ENCODE measurements around the gene SPECC1L. TPM values are rescaled to one million over a fixed set of nuclear protein-coding genes. Genes with fewer than 3 reads are reported as not detected.

SPECC1L gene
- total and polyA plus RNA-seq, 10 of the 15 experiments (the other 5 are each of a cell fraction or from before 2014, with no cell fraction given) = 1.9 to 40.6 (median 19.1) TPM

DNA sequence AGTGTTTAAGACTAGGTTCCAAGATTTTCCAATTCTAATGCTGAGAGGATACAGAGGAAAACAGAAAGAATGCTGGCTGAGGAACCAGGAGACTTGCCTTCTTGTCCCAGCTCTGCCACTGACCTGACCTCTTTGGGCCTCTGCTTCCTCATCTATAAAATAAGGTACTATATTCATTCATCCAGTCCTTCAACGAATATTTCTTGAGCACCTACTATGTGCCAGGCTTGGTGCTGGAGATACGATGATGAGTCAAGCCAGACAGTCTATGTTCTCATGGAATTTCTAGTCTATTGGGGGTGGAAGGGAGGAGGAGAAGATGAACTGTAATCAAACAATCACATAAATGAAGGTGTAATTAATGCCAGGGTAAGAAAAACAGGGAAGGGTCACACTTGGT lies 196.7 kb downstream of the SPECC1L start (continued):
- TF ChIP-seq ESRRA (IDR thresholded peaks at IDR 0.05; ENCODE audit: low read length) = no peak
- TF ChIP-seq, protein P1, sequence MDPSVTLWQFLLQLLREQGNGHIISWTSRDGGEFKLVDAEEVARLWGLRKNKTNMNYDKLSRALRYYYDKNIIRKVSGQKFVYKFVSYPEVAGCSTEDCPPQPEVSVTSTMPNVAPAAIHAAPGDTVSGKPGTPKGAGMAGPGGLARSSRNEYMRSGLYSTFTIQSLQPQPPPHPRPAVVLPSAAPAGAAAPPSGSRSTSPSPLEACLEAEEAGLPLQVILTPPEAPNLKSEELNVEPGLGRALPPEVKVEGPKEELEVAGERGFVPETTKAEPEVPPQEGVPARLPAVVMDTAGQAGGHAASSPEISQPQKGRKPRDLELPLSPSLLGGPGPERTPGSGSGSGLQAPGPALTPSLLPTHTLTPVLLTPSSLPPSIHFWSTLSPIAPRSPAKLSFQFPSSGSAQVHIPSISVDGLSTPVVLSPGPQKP (IDR thresholded peaks at IDR 0.05; ENCODE audit: low read depth, low read length) = no peak
- no peak for TF ChIP-seq RUNX3 (IDR thresholded peaks at IDR 0.05; ENCODE audit: low read length)
- no peak for TF ChIP-seq CBX5 (IDR thresholded peaks at IDR 0.05; ENCODE audit: low read depth)
- no peak for TF ChIP-seq MTA3 (IDR thresholded peaks at IDR 0.05; ENCODE audit: borderline replicate concordance, low read length)
- no peak for TF ChIP-seq MAX (IDR thresholded peaks at IDR 0.05; ENCODE audit: low read depth, low read length)

Other genes with a start within 250 kb of the SPECC1L start
- 0.11 TPM in 1 of 2 replicates, not detected in the other for gene SUSD2, start 89.3 kb upstream of the SPECC1L start, total RNA-seq (2014; rRNA removed)
- not detected in 2 replicates for gene SUSD2, start 89.3 kb upstream of the SPECC1L start, total RNA-seq (2014; rRNA removed; fragmentation: Illumina TruSeq; extraction: Trizol)
- 0.11 and 0.31 TPM in 2 replicates for gene SUSD2, start 89.3 kb upstream of the SPECC1L start, total RNA-seq (2021)
- 0.06 and 0.12 TPM in 2 replicates for gene SUSD2, start 89.3 kb upstream of the SPECC1L start, polyA plus RNA-seq (2011; rRNA removed)
- gene SUSD2, start 89.3 kb upstream of the SPECC1L start, polyA plus RNA-seq (2014; fragmentation: Illumina TruSeq; extraction: Trizol) = not detected in 2 replicates
- gene SUSD2, start 89.3 kb upstream of the SPECC1L start, polyA plus RNA-seq (2014; fragmentation: Nextera tagmentation; extraction: Ambion mirVana) = not detected
- gene SUSD2, start 89.3 kb upstream of the SPECC1L start, polyA plus RNA-seq (2014; rRNA removed) = 0.04 and 0.08 TPM in 2 replicates
- under 1 TPM in 1 of 2 experiments, not detected in 1; 0.05 TPM for gene SUSD2, start 89.3 kb upstream of the SPECC1L start, polyA plus RNA-seq (2016; fragmentation: Nextera tagmentation; extraction: Ambion mirVana)
- gene GGT5, start 25.7 kb upstream of the SPECC1L start, total RNA-seq (2014; rRNA removed) = not detected in 2 replicates
- not detected in 2 replicates for gene GGT5, start 25.7 kb upstream of the SPECC1L start, total RNA-seq (2014; rRNA removed; fragmentation: Illumina TruSeq; extraction: Trizol)
- gene GGT5, start 25.7 kb upstream of the SPECC1L start, total RNA-seq (2021) = not detected in 2 replicates
- not detected in 2 replicates for gene GGT5, start 25.7 kb upstream of the SPECC1L start, polyA plus RNA-seq (2011; rRNA removed)
- not detected in 2 replicates for gene GGT5, start 25.7 kb upstream of the SPECC1L start, polyA plus RNA-seq (2014; fragmentation: Illumina TruSeq; extraction: Trizol)
- gene GGT5, start 25.7 kb upstream of the SPECC1L start, polyA plus RNA-seq (2014; fragmentation: Nextera tagmentation; extraction: Ambion mirVana) = not detected
- not detected in 2 replicates for gene GGT5, start 25.7 kb upstream of the SPECC1L start, polyA plus RNA-seq (2014; rRNA removed)
- gene GGT5, start 25.7 kb upstream of the SPECC1L start, polyA plus RNA-seq (2016; fragmentation: Nextera tagmentation; extraction: Ambion mirVana) = under 1 TPM in 1 of 2 experiments, not detected in 1; 0.34 TPM
- 27.4 and 28.5 TPM in 2 replicates for gene ADORA2A, start 156.8 kb downstream of the SPECC1L start, total RNA-seq (2014; rRNA removed)
- 10.5 and 10.9 TPM in 2 replicates for gene ADORA2A, start 156.8 kb downstream of the SPECC1L start, total RNA-seq (2014; rRNA removed; fragmentation: Illumina TruSeq; extraction: Trizol)
- gene ADORA2A, start 156.8 kb downstream of the SPECC1L start, total RNA-seq (2021) = 22.9 and 23.6 TPM in 2 replicates
- gene ADORA2A, start 156.8 kb downstream of the SPECC1L start, polyA plus RNA-seq (2011; rRNA removed) = 16.2 and 31.2 TPM in 2 replicates
- 4.6 and 15.9 TPM in 2 replicates for gene ADORA2A, start 156.8 kb downstream of the SPECC1L start, polyA plus RNA-seq (2014; fragmentation: Illumina TruSeq; extraction: Trizol)
- gene ADORA2A, start 156.8 kb downstream of the SPECC1L start, polyA plus RNA-seq (2014; fragmentation: Nextera tagmentation; extraction: Ambion mirVana) = 1 to 10 TPM in 1 of 2 experiments, under 1 TPM in 1; 0.69 to 1.6 TPM
- 29.6 and 30.5 TPM in 2 replicates for gene ADORA2A, start 156.8 kb downstream of the SPECC1L start, polyA plus RNA-seq (2014; rRNA removed)
- gene ADORA2A, start 156.8 kb downstream of the SPECC1L start, polyA plus RNA-seq (2016; fragmentation: Nextera tagmentation; extraction: Ambion mirVana) = 10 to 100 TPM; 15.8 to 20.6 TPM
- gene UPB1, start 224.5 kb downstream of the SPECC1L start, total RNA-seq (2014; rRNA removed) = 2.5 and 2.8 TPM in 2 replicates
- 3.4 and 3.5 TPM in 2 replicates for gene UPB1, start 224.5 kb downstream of the SPECC1L start, total RNA-seq (2014; rRNA removed; fragmentation: Illumina TruSeq; extraction: Trizol)
- gene UPB1, start 224.5 kb downstream of the SPECC1L start, total RNA-seq (2021) = 3.3 and 3.9 TPM in 2 replicates
- gene UPB1, start 224.5 kb downstream of the SPECC1L start, polyA plus RNA-seq (2011; rRNA removed) = 20.5 and 20.6 TPM in 2 replicates
- gene UPB1, start 224.5 kb downstream of the SPECC1L start, polyA plus RNA-seq (2014; fragmentation: Illumina TruSeq; extraction: Trizol) = 2.6 and 2.8 TPM in 2 replicates
- 1 to 10 TPM; 2.9 to 4.5 TPM for gene UPB1, start 224.5 kb downstream of the SPECC1L start, polyA plus RNA-seq (2014; fragmentation: Nextera tagmentation; extraction: Ambion mirVana)
- gene UPB1, start 224.5 kb downstream of the SPECC1L start, polyA plus RNA-seq (2014; rRNA removed) = 3.4 and 3.5 TPM in 2 replicates
- 1 to 10 TPM in 1 of 2 experiments, under 1 TPM in 1; 0.89 to 1.2 TPM for gene UPB1, start 224.5 kb downstream of the SPECC1L start, polyA plus RNA-seq (2016; fragmentation: Nextera tagmentation; extraction: Ambion mirVana)